HAP-1 (cell line): ENCODE results near the gene AQP4.
A peak's percentile ranks its signal among the peaks of the same experiment; 100 is the strongest.

Experiments used
- DNase-seq, 2 experiments: peaks; one replicate each; pipeline ENCODE4 v3.0.0-alpha.2; 2016 to 2020; ENCODE audit warnings: low spot score in 2 of 2
- H3K27me3 ChIP-seq: fragments of 250-450 bp; sonication (Bioruptor Pico); 2 replicates; pipeline ENCODE4 v1.5.1; 2020; ENCODE audit warnings: low read depth, mild to moderate bottlenecking, moderate library complexity
- H3K36me3 ChIP-seq: fragments of 250-450 bp; sonication (Bioruptor Pico); replicated peaks from 2 replicates; pipeline ENCODE4 v1.5.1; 2020; ENCODE audit warnings: mild to moderate bottlenecking
- H3K4me1 ChIP-seq: fragments of 250-450 bp; sonication (Bioruptor Pico); 2 replicates; pipeline ENCODE4 v1.5.1; 2020; ENCODE audit warnings: mild to moderate bottlenecking
- H3K4me3 ChIP-seq: fragments of 250-450 bp; sonication (Bioruptor Pico); 2 replicates; pipeline ENCODE4 v1.5.1; 2020; ENCODE audit warnings: mild to moderate bottlenecking, moderate library complexity
- H3K9me3 ChIP-seq: fragments of 250-450 bp; sonication (Bioruptor Pico); 2 replicates; pipeline ENCODE4 v1.5.1; 2020; ENCODE audit warnings: mild to moderate bottlenecking, moderate library complexity
- in situ Hi-C: fragments of 300-500 bp; cut with MboI; formaldehyde crosslinking; loops from 3 replicates; pipeline ENCODE4 v1.14.3; 2020; ENCODE audit warnings: low sequenced_read_pairs, inconsistent platforms, mixed read lengths

Gene AQP4

GRCh38 chr18:26818461-26818860 lies 47.0 kb downstream of the AQP4 start:
- H3K9me3 ChIP-seq: no peaks in the 10 kb centered on the region
- peaks cover 10% of the 10 kb centered on the region for H3K4me1 ChIP-seq
- no peaks in the 10 kb centered on the region for H3K36me3 ChIP-seq
- no peaks in the 10 kb centered on the region for H3K27me3 ChIP-seq
- in situ Hi-C loops: no loop called here
- H3K4me3 ChIP-seq: no peak overlapping the region
- DNase-seq: no peak

DNA sequence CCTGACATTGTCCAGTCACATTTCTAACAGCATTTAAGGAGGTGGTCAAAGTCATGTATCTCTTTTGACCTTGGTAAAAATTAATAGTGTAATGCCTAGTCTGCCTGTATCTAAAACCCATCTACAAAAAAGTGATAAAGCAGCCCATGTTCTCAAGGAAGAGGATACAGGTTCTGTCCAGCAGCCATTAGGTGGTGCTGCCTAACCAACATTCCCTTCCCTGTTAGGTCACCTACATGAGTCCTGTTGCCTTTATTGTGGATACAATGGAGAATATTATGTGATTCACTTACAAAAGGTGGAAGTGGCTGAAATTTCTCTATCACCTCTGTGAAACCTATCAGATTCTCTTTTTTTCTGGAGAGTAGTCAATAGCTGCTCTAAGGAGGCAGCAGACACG lies 52.5 kb downstream of the AQP4 start:
- H3K4me1 ChIP-seq: peaks cover 6% of the 10 kb centered on the region
- no peaks in the 10 kb centered on the region for H3K27me3 ChIP-seq
- H3K36me3 ChIP-seq: no peaks in the 10 kb centered on the region
- peak; percentile 59 to 61 for DNase-seq
- no peak overlapping the region for H3K4me3 ChIP-seq
- in situ Hi-C loops: no loop called here
- no peaks in the 10 kb centered on the region for H3K9me3 ChIP-seq

- Histone ChIP-seq H3K4me1 (peaks cover 6% of the 10 kb centered on the region), H3K4me3 (no peak overlapping the region), H3K27me3 (no peaks in the 10 kb centered on the region), H3K9me3 (no peaks in the 10 kb centered on the region), H3K36me3 (no peaks in the 10 kb centered on the region)
- DNase-seq: no peak
- in situ Hi-C loops: no loop called here
Observed at GRCh38 chr18:26812462-26812861, 53.0 kb downstream of the AQP4 start.

DNA sequence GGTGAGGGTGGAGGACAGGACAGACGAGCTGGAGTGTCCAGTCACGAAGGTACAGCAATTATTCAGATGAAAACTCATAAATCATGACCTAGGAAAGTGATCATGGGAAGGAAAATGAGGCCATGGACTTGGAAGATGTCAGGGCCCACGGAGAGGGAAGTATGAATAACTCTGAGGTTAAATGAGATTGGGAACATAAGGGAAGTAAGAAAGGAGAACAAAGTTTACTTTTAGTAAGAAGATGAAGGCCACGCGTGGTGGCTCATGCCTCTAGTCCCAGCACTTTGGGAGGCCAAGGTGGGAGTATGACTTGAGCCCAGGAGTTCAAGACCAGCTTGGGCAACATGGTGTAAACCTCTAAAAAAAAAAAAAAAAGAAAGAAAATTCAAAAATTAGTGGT lies 56.2 kb downstream of the AQP4 start:
- in situ Hi-C loops: no loop called here

DNA sequence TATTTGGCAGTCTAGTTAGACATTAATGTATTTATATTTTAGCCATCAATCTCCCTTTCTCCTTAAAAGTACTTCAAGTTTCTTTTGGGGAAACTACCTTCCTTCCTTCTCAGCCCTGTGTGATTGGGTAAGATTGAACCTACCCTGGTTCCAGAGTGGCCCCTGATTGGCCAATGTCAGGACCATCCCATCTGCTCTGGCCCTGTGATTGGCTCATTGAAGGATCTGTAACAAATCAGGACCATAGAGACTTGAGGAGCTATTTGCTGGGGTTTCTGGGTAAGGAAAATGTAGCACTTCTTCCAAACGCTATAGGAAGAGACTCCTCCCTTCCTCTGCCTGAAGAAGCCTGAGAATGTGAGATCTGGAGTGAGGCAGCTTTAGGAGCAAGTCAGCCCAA lies 59.3 kb downstream of the AQP4 start:
- DNase-seq: no peak
- Histone ChIP-seq H3K36me3 (no peaks in the 10 kb centered on the region), H3K4me3 (no peak overlapping the region), H3K4me1 (no peaks in the 10 kb centered on the region; the same call in 1 of the 2 replicates), H3K27me3 (no peaks in the 10 kb centered on the region), H3K9me3 (no peaks in the 10 kb centered on the region)
- in situ Hi-C loops: no loop called here

More for the DNA sequence above, 56.2 kb downstream of the AQP4 start:
- Histone ChIP-seq H3K36me3 (no peaks in the 10 kb centered on the region), H3K4me1 (peaks cover 6% of the 10 kb centered on the region), H3K9me3 (no peaks in the 10 kb centered on the region), H3K4me3 (no peak overlapping the region), H3K27me3 (no peaks in the 10 kb centered on the region)
- DNase-seq: no peak

- Histone ChIP-seq H3K4me1 (no peaks in the 10 kb centered on the region; the same call in 1 of the 2 replicates), H3K4me3 (no peak overlapping the region), H3K9me3 (no peaks in the 10 kb centered on the region), H3K36me3 (no peaks in the 10 kb centered on the region), H3K27me3 (no peaks in the 10 kb centered on the region)
- peak; percentile 33 to 42 for DNase-seq
- in situ Hi-C loops: no loop called here
Observed at GRCh38 chr18:26804519-26804918, 61.0 kb downstream of the AQP4 start.

GRCh38 chr18:26803643-26804042 lies 61.9 kb downstream of the AQP4 start:
- Histone ChIP-seq H3K27me3 (no peaks in the 10 kb centered on the region), H3K9me3 (no peaks in the 10 kb centered on the region), H3K4me1 (no peaks in the 10 kb centered on the region; the same call in 1 of the 2 replicates), H3K4me3 (no peak overlapping the region), H3K36me3 (no peaks in the 10 kb centered on the region)
- no peak for DNase-seq
- in situ Hi-C loops: no loop called here

- no peak for DNase-seq
- H3K4me3 ChIP-seq: no peak overlapping the region
- H3K27me3 ChIP-seq: no peaks in the 10 kb centered on the region
- no peaks in the 10 kb centered on the region for H3K9me3 ChIP-seq
- no peaks in the 10 kb centered on the region; the same call in 1 of the 2 replicates for H3K4me1 ChIP-seq
- in situ Hi-C loops: no loop called here
- H3K36me3 ChIP-seq: no peaks in the 10 kb centered on the region
Observed at GRCh38 chr18:26802330-26803200, 62.9 kb downstream of the AQP4 start.
